OCI-LY3 (cell line): ENCODE data around the gene C13orf42.
A peak's percentile ranks its signal among the peaks of the same experiment; 100 is the strongest.

Experiments
- H2AFZ ChIP-seq: fragments of 200-600, 300-600 bp; shearing (Covaris generic); 2 replicates; pipeline ENCODE4 v1.6.0; 2014; ENCODE audit warnings: antibody characterized with exemption, low read depth, low read length
- H3K27ac ChIP-seq: fragments of 200-600, 300-600 bp; sonication (generic); 2 replicates; pipeline ENCODE4 v1.5.1; 2014; ENCODE audit warnings: mild to moderate bottlenecking, low read length, moderate library complexity, mixed read lengths
- H3K27me3 ChIP-seq: fragments of 200-600, 300-600 bp; sonication (generic); 2 replicates; pipeline ENCODE4 v1.6.1; 2014; ENCODE audit warnings: low read depth, low read length, mixed read lengths
- H3K36me3 ChIP-seq: fragments of 200-600, 300-600 bp; sonication (generic); replicated peaks from 2 replicates; pipeline ENCODE3; 2014; ENCODE audit warnings: low read depth, low read length, mixed read lengths
- H3K4me1 ChIP-seq: fragments of 300-600, 200-600 bp; sonication (generic); 2 replicates; pipeline ENCODE4 v1.6.1; 2014; ENCODE audit warnings: low read length, mixed read lengths
- H3K4me2 ChIP-seq: fragments of 200-600, 300-600 bp; sonication (generic); 2 replicates; pipeline ENCODE4 v1.6.1; 2014; ENCODE audit warnings: low read length, mixed read lengths
- H3K4me3 ChIP-seq: fragments of 300-600, 200-600 bp; sonication (generic); 2 replicates; pipeline ENCODE4 v1.5.1; 2014; ENCODE audit warnings: antibody characterized with exemption, mild to moderate bottlenecking, low read length, moderate library complexity
- H3K79me2 ChIP-seq: fragments of 300-600, 200-600 bp; shearing (Covaris generic); 2 replicates; pipeline ENCODE4 v1.6.1; 2014; ENCODE audit warnings: mild to moderate bottlenecking, low read length, mixed read lengths
- H3K9ac ChIP-seq: fragments of 300-600, 200-600 bp; shearing (Covaris generic); 2 replicates; pipeline ENCODE4 v1.6.0; 2014; ENCODE audit warnings: mild to moderate bottlenecking, low read length, moderate library complexity
- H3K9me3 ChIP-seq: fragments of 200-600, 300-600 bp; shearing (Covaris generic); 2 replicates; pipeline ENCODE4 v1.6.1; 2014; ENCODE audit warnings: low read length, mixed read lengths; ENCODE audit not compliant: insufficient read depth
- H4K20me1 ChIP-seq: fragments of 200-600, 300-600 bp; sonication (generic); 2 replicates; pipeline ENCODE4 v1.6.1; 2016; ENCODE audit warnings: low read length, mixed read lengths; ENCODE audit not compliant: insufficient read depth
- CTCF ChIP-seq: fragments of 200-600, 300-600 bp; sonication (generic); IDR thresholded peaks from 2 replicates; pipeline ENCODE4 v1.5.1; 2014; ENCODE audit warnings: antibody characterized with exemption, low read length, low read depth
- EZH2phosphoT487 ChIP-seq: fragments of 200-600 bp; shearing (Covaris generic); IDR thresholded peaks from 2 replicates; pipeline ENCODE4 v1.6.1; 2018; ENCODE audit warnings: antibody characterized with exemption, mixed run types, low read depth

C13orf42 gene

GRCh38 chr13:51134763-51135365 lies 23.8 kb upstream of the C13orf42 start:
- Histone ChIP-seq H3K36me3 (no peaks in the 10 kb centered on the region), H3K9ac (no peak overlapping the region), H2AFZ (no peak overlapping the region), H3K4me2 (no peak overlapping the region), H3K27ac (no peak overlapping the region), H4K20me1 (no peaks in the 10 kb centered on the region), H3K4me1 (no peaks in the 10 kb centered on the region), H3K27me3 (no peaks in the 10 kb centered on the region), H3K9me3 (no peaks in the 10 kb centered on the region), H3K79me2 (no peaks in the 10 kb centered on the region), H3K4me3 (no peak overlapping the region)
- TF ChIP-seq EZH2phosphoT487 (no peak), CTCF (no peak)

- no peak overlapping the region for H2AFZ ChIP-seq
- no peaks in the 10 kb centered on the region for H3K79me2 ChIP-seq
- H3K36me3 ChIP-seq, result no peaks in the 10 kb centered on the region
- TF ChIP-seq CTCF (no peak), EZH2phosphoT487 (no peak)
- H3K9ac ChIP-seq, result no peak overlapping the region
- no peak overlapping the region for H3K4me3 ChIP-seq
- no peak overlapping the region for H3K27ac ChIP-seq
- no peaks in the 10 kb centered on the region for H4K20me1 ChIP-seq
- H3K4me1 ChIP-seq, result peaks cover 4% of the 10 kb centered on the region; the same call in 1 of the 2 replicates
- no peaks in the 10 kb centered on the region for H3K27me3 ChIP-seq
- H3K9me3 ChIP-seq, result no peaks in the 10 kb centered on the region
- H3K4me2 ChIP-seq, result no peak overlapping the region
Measured at GRCh38 chr13:51130348-51130747, 19.3 kb upstream of the C13orf42 start.

GRCh38 chr13:51125495-51126226 lies 14.6 kb upstream of the C13orf42 start:
- Histone ChIP-seq H3K9me3 (no peaks in the 10 kb centered on the region), H3K36me3 (no peaks in the 10 kb centered on the region), H2AFZ (no peak overlapping the region), H3K4me2 (peak overlapping the region; percentile 46), H3K4me3 (no peak overlapping the region), H3K79me2 (no peaks in the 10 kb centered on the region), H3K9ac (no peak overlapping the region), H4K20me1 (no peaks in the 10 kb centered on the region), H3K27ac (no peak overlapping the region), H3K27me3 (peaks cover 22% of the 10 kb centered on the region), H3K4me1 (peaks cover 22% of the 10 kb centered on the region)
- TF ChIP-seq CTCF, result peak; percentile 97
- no peak for TF ChIP-seq EZH2phosphoT487

- Histone ChIP-seq H3K9me3 (peaks cover 2% of the 10 kb centered on the region; the same call in 1 of the 2 replicates), H4K20me1 (no peaks in the 10 kb centered on the region), H3K36me3 (no peaks in the 10 kb centered on the region), H3K27me3 (peaks cover 34% of the 10 kb centered on the region), H3K9ac (no peak overlapping the region), H3K4me1 (peaks cover 32% of the 10 kb centered on the region), H2AFZ (no peak overlapping the region), H3K79me2 (no peaks in the 10 kb centered on the region), H3K4me3 (peak overlapping the region; percentile 43), H3K4me2 (peak overlapping the region; percentile 61), H3K27ac (no peak overlapping the region)
- TF ChIP-seq CTCF (no peak), EZH2phosphoT487 (no peak)
Measured at GRCh38 chr13:51122868-51123566, 11.9 kb upstream of the C13orf42 start.
